Esophagus muscularis mucosa (tissue), 4 donors: ENCODE data around the gene PNPLA5. TPM values are rescaled to one million over a fixed set of nuclear protein-coding genes. Genes with fewer than 3 reads are reported as not detected.
A peak's percentile ranks its signal among the peaks of the same experiment; 100 is the strongest.

Experiments used
- DNase-seq: peaks from one replicate; pipeline ENCODE4 v3.0.0-alpha.2; 2017; ENCODE audit errors: extremely low spot score
- H3K27ac ChIP-seq, 4 donors: fragments of 200-600 bp; sonication (generic); replicated peaks in 1 of 4; 1 replicate in 3 of 4; 2 replicates in 1 of 4; pipeline ENCODE4 v1.5.1; 2016 to 2019; ENCODE audit warnings: mild to moderate bottlenecking in 1 of 4
- H3K27me3 ChIP-seq, 4 donors: fragments of 200-600 bp; sonication (generic); one replicate each; pipeline versions ENCODE4 v1.5.1 to v1.6.0; 2016 to 2019
- H3K36me3 ChIP-seq, 4 donors: fragments of 200-600 bp; sonication (generic); one replicate each; pipeline ENCODE4 v1.5.1; 2016 to 2019
- H3K4me1 ChIP-seq, 4 donors: fragments of 200-600 bp; sonication (generic); one replicate each; pipeline ENCODE4 v1.5.1; 2016 to 2019
- H3K4me3 ChIP-seq, 4 donors: fragments of 200-600 bp; sonication (generic); 1 replicate in 2 of 4; 2 replicates in 2 of 4; pipeline ENCODE4 v1.5.1; 2016 to 2019; ENCODE audit warnings: mild to moderate bottlenecking in 4 of 4, moderate library complexity in 1 of 4
- H3K9me3 ChIP-seq, 4 donors: fragments of 200-600 bp; sonication (generic); 1 replicate in 3 of 4; 2 replicates in 1 of 4; pipeline ENCODE4 v1.5.1; 2016 to 2019
- EP300 ChIP-seq: sonication (generic); formaldehyde crosslinking; IDR thresholded peaks from one replicate; pipeline ENCODE4 v1.6.1; 2017; ENCODE audit warnings: antibody characterized with exemption
- POLR2A ChIP-seq: fragments of 450-650 bp; IDR thresholded peaks from one replicate; pipeline ENCODE4 v1.6.1; 2017; ENCODE audit warnings: antibody characterized with exemption, moderate library complexity, mild to moderate bottlenecking, low read depth
- POLR2AphosphoS5 ChIP-seq, 2 donors: sonication (generic); formaldehyde crosslinking; IDR thresholded peaks; one replicate each; pipeline ENCODE4 v1.6.1; 2017; ENCODE audit warnings: antibody characterized with exemption in 2 of 2
- WGBS: methylation state at CpG from one replicate; pipeline ENCODE4 v1.1.5; 2018; 5-methylcytosine and 5-hydroxymethylcytosine counted together
- intact Hi-C: fragments of 100-400 bp; cut with DNase I; formaldehyde crosslinking; loops from one replicate; pipeline ENCODE4 v1.15.1; 2023
- total RNA-seq, 4 donors: library from RNA; depleted of rRNA; stranded (reverse); fragments of >200 nt; gene quantifications; one replicate each; pipeline versions ENCODE4 v1.1.0 to v1.2.1, GENCODE V29; 2016
- TF ChIP-seq, protein P1 (sequence below), 3 experiments: fragments of 200-600 bp in 2 of 3; fragments of 450-650 bp in 1 of 3; sonication (generic) in 2 of 3; IDR thresholded peaks; one replicate each; pipeline ENCODE4 v1.5.1; 2017 to 2019; ENCODE audit warnings: antibody characterized with exemption in 3 of 3, mild to moderate bottlenecking in 2 of 3, moderate library complexity in 1 of 3

Gene PNPLA5
- total RNA-seq, 4 donors from 2014 or later = not detected

DNA sequence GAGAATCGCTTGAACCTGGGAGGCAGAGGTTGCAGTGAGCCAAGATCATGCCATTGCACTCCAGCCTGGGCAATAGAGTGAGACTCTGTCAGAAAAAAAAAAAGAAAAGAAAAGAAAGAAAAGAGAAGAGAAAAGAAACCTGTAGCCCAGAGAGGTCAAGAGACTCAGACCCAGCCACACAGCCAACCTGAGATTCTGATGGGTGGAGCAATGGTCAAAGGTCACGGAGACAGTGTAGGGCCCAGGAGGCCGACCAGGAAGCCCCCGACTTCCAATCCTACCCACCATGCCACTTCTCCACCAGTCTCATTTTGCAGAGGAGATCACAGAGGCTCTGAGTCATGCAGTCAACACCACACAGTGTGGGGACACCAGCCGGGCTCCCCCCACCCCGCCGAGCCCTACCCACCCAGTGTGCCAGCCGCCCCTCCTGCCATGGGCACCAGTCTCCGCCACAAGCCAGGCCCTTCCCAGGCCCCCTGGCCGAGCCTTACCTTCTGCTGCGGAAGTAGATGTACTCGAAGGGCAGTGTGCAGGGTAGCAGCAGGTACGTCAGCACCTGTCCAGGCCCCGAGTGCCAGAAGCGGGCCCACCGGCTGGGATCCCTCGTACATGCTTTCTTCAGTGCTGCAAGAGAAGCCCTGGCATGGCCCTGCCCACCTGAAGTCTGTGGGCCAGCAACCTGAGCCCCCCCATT, 7.9 kb downstream of the PNPLA5 start:
- Histone ChIP-seq H3K27ac (no peak overlapping the region), H3K36me3 (no peaks in the 10 kb centered on the region), H3K4me3 (no peak overlapping the region), H3K9me3 (no peaks in the 10 kb centered on the region), H3K27me3 (peaks cover 0 to 81% (median 0%) of the 10 kb centered on the region in 4 donors), H3K4me1 (no peaks in the 10 kb centered on the region)
- no peak for DNase-seq
- WGBS = 88% methylated on average over 4 of the region's 17 CpGs
- intact Hi-C loops = no loop called here
- TF ChIP-seq POLR2A (no peak), POLR2AphosphoS5 (IDR thresholded peaks at IDR 0.05) (no peak)
- TF ChIP-seq, protein P1, sequence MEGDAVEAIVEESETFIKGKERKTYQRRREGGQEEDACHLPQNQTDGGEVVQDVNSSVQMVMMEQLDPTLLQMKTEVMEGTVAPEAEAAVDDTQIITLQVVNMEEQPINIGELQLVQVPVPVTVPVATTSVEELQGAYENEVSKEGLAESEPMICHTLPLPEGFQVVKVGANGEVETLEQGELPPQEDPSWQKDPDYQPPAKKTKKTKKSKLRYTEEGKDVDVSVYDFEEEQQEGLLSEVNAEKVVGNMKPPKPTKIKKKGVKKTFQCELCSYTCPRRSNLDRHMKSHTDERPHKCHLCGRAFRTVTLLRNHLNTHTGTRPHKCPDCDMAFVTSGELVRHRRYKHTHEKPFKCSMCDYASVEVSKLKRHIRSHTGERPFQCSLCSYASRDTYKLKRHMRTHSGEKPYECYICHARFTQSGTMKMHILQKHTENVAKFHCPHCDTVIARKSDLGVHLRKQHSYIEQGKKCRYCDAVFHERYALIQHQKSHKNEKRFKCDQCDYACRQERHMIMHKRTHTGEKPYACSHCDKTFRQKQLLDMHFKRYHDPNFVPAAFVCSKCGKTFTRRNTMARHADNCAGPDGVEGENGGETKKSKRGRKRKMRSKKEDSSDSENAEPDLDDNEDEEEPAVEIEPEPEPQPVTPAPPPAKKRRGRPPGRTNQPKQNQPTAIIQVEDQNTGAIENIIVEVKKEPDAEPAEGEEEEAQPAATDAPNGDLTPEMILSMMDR (IDR thresholded peaks at IDR 0.05) = no peak

DNA sequence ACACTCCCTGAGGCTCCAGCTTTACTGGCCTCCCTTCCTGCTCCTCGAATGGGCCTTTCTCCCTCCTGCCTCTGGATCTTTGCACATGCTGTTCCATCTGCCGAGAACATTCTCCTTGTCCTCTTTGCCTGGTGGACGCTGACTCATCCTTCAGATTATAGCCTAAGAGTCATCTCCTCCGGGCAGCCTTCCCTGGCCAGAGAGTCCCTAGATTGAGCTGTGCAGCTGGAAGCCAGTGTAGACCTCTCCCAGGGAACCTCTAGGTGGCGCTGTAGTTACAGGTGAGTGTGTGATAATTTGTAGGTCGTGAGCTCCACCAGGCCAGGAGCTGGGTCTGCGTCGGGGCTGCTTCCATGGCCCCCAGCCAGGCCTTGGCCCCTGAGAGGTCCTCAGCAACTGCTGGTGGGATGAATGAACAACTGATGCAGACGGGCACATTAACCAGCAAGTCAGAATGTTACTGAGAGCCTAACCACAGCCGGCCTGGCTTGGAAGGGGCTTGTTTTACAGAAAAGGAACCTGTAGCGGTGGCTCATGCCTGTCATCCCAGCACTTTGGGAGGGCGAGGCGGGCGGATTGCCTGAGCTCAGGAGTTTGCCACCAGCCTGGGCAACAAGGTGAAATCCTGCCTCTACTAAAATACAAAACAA, 8.7 kb downstream of the PNPLA5 start:
- Histone ChIP-seq H3K4me3 (no peak overlapping the region), H3K4me1 (no peaks in the 10 kb centered on the region), H3K27me3 (peaks cover 0 to 83% (median 0%) of the 10 kb centered on the region in 4 donors), H3K9me3 (no peaks in the 10 kb centered on the region), H3K36me3 (no peaks in the 10 kb centered on the region), H3K27ac (no peak overlapping the region)
- intact Hi-C loops = no loop called here
- no peak for TF ChIP-seq POLR2A
- TF ChIP-seq, protein P1 (IDR thresholded peaks at IDR 0.05) = peak in 2 of 3 experiments; percentile 11 to 12
- WGBS = 42% methylated on average over 8 of the region's 14 CpGs
- DNase-seq = no peak

DNA sequence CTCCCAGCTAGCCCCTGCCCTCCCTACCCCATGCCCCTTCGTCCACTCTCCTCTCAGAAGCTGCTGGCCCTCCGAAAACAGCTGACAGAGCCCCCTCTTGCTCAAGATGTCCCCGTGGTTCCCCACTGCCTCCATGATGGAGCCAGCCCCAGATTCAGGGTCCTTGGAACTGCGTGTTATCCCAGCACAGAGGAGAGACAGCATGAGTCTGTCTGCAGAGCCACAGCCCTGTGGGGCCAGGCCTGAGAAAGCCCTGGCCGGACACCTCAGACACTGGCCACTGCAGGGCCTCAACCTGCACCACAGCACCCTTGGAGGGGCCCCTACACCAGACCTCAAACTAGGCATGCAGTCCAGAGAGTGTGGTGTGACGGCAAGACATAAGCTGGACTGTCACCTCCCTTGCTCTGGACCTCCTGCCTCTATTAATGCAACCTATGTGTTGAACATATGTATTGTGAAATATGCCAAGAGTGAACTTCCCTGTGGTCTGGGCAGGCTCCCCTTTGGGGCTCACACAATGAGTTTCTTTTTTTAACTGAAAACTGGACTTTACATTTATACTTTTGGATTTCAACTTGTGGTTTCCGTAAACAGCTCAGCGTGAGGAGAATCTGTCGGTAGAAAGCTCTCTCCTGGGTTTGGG, 9.6 kb downstream of the PNPLA5 start:
- TF ChIP-seq EP300 (no peak), POLR2A (no peak), POLR2AphosphoS5 (IDR thresholded peaks at IDR 0.05) (no peak)
- TF ChIP-seq, protein P1 (IDR thresholded peaks at IDR 0.05) = no peak
- no peak for DNase-seq
- H3K9me3 ChIP-seq = no peaks in the 10 kb centered on the region
- intact Hi-C loops = no loop called here
- no peaks in the 10 kb centered on the region for H3K4me1 ChIP-seq
- no peaks in the 10 kb centered on the region for H3K36me3 ChIP-seq
- WGBS = 81% methylated on average over 9 of the region's 9 CpGs
- H3K27me3 ChIP-seq = peaks cover 0 to 83% (median 0%) of the 10 kb centered on the region in 4 donors
- no peak overlapping the region for H3K27ac ChIP-seq
- no peak overlapping the region for H3K4me3 ChIP-seq

DNA sequence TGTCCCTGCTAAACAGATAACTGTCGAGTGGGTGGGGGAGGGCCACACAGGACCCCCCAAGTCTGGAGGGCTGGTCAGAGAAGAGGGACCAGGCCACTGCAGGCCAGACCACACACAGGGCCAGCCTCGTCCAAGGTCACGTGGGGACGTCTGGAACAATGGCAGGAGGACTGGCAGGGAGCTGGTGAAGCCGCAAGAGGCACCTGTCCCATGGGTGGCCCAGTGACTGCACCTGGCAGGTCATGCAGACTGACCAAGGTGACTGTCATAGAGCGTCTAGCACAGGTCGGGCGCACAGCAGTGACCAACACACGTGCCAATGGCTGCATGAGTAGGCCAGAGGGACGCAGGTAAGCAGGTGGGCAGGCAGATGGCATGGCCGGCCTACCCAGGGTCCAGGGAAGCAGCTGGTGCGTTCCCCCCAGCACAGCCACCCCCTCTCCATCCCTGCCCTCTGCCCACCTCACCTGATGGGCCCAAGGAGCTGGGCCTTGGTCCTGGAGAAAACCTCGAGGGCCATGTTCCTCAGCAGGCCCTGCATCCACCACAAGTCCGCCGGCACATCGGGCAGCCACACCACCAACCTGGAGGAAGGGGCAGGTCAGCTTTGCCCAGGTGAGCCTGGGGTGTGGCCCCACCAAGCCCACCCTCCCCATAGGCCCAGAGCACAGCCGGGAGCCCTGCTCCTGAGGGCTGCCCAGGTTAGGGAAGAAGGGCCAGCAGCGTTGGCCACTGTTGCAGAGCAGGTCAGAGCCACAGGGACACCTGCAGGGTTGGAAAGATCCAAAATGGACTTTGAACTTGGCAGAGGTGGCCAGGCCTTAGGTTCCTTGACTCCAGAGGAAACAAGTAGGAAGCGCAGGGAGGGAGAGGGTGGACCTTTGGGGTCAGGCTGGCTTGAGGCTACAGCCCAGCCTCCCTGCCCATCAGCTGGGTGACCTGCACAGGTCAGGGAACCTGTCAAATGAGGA, 10.4 kb downstream of the PNPLA5 start:
- no peaks in the 10 kb centered on the region for H3K9me3 ChIP-seq
- no peaks in the 10 kb centered on the region for H3K4me1 ChIP-seq
- WGBS = 72% methylated on average over 10 of the region's 19 CpGs
- H3K27me3 ChIP-seq = peaks cover 0 to 84% (median 0%) of the 10 kb centered on the region in 4 donors
- intact Hi-C loops = no loop called here
- no peak for TF ChIP-seq POLR2A
- no peak for DNase-seq
- H3K27ac ChIP-seq = no peak overlapping the region
- H3K4me3 ChIP-seq = no peak overlapping the region
- no peaks in the 10 kb centered on the region for H3K36me3 ChIP-seq
